Measurements from ENCODE around the gene SYNM. TPM values are rescaled to one million over a fixed set of nuclear protein-coding genes. Genes with fewer than 3 reads are reported as not detected.
A peak's percentile ranks its signal among the peaks of the same experiment; 100 is the strongest.

SYNM gene
- polyA plus RNA-seq, 3 donors: 2.0 to 2.2 (median 2.0) TPM

DNA sequence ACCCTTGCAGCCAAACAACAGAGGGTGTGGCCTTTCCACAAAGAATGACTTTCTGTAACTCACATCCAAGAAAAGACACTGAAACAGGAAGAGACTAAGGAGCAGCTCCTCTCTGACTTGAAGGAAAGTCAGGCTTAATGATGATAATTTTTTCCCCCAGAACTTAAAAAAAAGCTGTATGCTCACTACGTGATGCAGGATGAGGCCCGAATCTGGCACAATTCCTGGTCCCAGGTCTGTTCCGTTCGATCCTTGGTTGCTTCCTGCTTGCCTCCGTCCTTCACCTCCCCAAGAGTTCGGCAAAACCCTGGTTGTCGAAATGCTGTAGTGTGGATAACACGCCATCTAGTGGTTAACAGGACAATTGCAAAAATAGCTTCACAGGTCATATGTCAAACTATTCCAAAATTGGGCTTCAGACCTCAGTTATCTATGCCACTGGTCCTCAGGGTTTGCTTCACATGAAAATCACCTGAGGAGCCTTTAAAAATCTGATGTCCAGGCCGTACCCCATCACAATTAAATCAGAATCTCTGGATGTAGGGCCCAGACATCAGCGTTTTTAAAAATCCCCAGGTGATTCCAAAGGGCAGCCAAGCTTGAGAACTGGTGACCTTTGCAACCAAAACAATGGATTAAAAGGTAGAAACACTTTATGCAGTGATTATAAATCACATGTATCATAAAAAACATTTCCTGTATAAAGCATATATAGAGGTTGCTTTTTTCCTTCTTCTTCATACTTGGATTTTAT, 28.1 kb upstream of the SYNM start:
- DNase-seq: peak; percentile 69

- no peak for DNase-seq
These were observed 22.1 kb upstream of the SYNM start for GRCh38 chr15:99082798-99083197.

- no peak for DNase-seq
These were observed 19.9 kb upstream of the SYNM start for GRCh38 chr15:99084965-99085364.

GRCh38 chr15:99085413-99086326, 19.2 kb upstream of the SYNM start:
- no peak for DNase-seq

- DNase-seq: no peak
These were observed 18.6 kb upstream of the SYNM start for GRCh38 chr15:99086327-99086667.

DNA sequence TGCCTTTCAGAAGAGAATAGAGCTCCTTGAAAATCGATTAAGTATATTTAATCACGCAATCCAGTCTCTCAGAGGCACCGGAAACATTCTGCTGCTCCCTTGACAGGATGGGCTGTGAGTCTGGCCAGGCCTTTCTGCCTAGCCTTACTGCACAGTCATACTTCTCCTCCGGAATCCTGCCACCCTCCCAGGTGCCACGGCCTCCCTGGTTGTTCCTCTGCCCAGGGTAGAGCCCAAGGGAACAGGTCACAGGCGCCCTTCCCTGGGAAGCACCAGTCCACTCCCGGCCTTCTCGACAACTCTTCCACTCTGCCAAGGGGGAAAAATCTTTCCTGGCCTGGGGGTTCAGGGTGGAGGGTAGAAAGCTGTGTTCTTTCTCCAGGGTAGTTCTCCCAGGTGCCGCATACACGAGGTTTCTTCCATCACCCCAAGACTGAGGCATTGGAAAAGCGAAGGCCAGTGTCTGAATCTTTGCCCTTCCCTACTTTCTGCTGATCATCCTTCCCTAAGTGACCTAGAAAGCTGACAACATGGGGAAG, 17.4 kb upstream of the SYNM start:
- DNase-seq: no peak

DNA sequence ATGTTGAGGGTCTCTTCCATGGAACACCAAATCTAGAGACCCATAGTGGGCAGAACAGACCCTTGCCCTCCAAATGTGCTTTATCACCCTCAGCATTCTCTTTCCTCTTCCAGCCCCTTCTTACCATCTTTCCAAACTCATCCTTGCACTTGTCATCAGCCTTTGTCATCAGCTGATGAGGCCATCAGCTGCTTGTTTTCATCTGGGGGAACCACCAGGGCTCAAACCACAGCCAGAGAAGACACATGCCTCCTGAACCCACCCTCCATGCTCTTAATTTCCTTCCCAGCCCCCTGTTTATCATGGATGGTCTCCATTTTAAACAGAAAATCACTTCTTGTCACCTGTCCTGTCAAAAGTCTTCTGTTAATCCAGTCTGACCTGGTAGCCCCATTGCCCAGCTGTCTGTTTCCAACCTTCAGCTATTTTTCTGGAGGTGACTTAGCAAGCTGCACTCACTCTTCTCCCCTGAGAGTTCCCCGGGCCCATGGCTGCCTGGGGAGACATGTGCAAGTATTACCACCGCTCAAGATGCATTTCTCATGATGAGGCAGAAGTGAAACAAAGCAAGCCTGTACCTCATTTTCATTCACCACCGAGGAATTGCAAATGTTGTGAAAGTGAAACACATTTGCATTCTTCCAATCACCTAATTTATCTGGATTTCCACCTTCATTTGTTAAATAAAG, 14.7 kb upstream of the SYNM start:
- DNase-seq: no peak

GRCh38 chr15:99090938-99091337, 13.9 kb upstream of the SYNM start:
- no peak for DNase-seq

- no peak for DNase-seq
These were observed 12.2 kb upstream of the SYNM start for GRCh38 chr15:99092554-99093172.

- no peak for DNase-seq
These were observed 9.3 kb upstream of the SYNM start for GRCh38 chr15:99095626-99096025.

GRCh38 chr15:99096173-99096893, 8.5 kb upstream of the SYNM start:
- no peak for DNase-seq

DNA sequence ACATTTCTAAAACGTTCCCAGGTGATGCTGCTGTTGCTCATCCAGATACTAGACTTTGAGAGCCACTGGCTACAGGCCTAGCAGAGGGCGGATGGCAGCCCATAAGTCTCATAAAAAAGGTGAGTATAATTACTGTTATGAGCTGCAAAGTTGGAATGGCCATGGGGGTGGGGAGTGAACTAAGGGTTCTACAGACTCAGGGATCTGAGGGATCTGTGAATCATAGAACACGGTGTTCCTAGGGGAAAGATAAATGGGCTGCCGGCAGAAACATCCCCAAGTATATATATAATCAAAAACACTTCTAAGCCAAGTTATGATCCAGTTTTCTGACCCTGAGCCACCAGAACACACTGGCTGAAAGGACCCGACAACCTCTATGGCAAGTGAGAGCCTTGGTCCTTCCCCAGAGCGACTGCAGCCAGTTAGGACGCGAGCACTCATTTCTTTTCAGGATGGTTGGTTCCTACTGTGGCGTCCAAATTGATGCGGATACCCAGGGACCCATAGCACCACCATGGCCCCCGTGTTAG, 7.9 kb upstream of the SYNM start:
- DNase-seq: no peak

- DNase-seq: no peak
These were observed 7.2 kb upstream of the SYNM start for GRCh38 chr15:99097441-99098410.

- DNase-seq: no peak
These were observed 6.5 kb upstream of the SYNM start for GRCh38 chr15:99098426-99098825.

DNA sequence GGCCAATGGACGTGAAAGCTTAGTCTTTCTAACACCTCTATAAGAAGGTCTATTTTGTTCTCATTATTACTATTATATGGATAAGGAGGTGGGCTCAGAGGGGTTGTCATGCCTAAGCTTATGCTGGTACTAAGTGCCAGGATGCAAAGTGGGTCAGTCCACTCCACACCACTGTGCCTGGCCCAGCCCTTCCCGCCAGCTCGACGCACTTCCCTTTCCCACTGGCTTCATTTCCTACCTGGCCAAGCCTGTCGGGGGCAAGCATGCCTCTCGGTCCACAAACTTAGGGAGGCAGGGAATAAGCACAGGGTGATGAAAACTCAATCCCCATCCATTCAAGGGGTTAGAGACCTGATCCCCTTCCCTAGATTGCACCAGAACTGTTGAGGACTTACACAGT, 5.9 kb upstream of the SYNM start:
- no peak for DNase-seq

DNA sequence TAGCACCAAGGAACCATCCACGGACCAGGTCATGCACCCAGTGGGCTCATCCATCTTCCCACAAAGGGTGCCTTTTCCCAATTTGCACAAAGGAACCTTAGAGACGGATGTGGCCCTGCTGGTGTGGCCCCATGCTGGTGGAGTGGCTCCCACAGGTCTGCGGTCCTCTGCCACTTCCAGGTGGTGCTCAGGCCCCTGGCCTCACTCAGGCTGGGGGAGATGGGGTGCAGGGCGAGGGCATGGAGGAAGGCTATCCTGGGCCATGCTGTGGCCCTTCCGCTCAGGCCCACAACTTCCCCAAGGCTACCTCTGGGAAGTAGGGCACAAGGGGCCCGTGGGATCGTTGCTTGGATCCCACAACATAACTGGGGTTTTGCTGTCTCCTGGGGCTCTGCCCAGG, 5.2 kb upstream of the SYNM start:
- DNase-seq: no peak

GRCh38 chr15:99100245-99101173, 4.4 kb upstream of the SYNM start:
- DNase-seq: peak; percentile 74

DNA sequence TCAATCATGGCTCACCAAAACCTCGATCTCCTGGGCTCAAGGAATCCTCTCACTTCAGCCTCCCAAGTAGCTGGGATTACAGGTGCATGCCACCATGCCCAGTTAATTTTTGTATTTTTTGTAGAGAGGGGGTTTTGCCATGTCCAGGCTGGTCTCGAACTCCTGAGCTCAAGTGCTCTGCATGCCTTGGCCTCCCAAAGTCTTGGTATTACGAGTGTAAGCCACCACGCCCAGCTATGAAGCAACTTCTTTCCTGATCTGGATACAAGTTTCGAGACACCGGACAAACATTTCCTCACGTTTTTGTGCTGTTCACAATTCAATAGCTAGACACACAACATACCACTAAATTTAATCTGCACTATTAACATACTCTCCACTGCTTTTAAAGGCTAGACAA, 3.4 kb upstream of the SYNM start:
- DNase-seq: no peak

Measured in renal pelvis (tissue), 4 donors.